Ureter (tissue), 1 donor: ENCODE results near the gene SLC8B1. TPM values are rescaled to one million over a fixed set of nuclear protein-coding genes. Genes with fewer than 3 reads are reported as not detected.

Experiments
- total RNA-seq: library from RNA; stranded (reverse); gene quantifications from one replicate; pipeline ENCODE4 v1.2.4, GENCODE V29; 2023
- donor health status: DM: yes; HTN: yes; CAD: no.

The SLC8B1 gene
- total RNA-seq, 1 donor from 2014 or later: 49.5 TPM

Other genes with a start within 250 kb of the SLC8B1 start
- gene RASAL1, start 199.3 kb downstream of the SLC8B1 start, total RNA-seq: 1.6 TPM
- not detected for gene CFAP73, start 185.4 kb downstream of the SLC8B1 start, total RNA-seq
- gene DDX54, start 149.6 kb downstream of the SLC8B1 start, total RNA-seq: 65.2 TPM
- 11.6 TPM for gene RITA1, start 149.4 kb downstream of the SLC8B1 start, total RNA-seq
- gene TPCN1, start 113.6 kb downstream of the SLC8B1 start, total RNA-seq: 133 TPM
- gene PLBD2, start 23.5 kb upstream of the SLC8B1 start, total RNA-seq: 31.8 TPM
- 6.4 TPM for gene SDS, start 68.8 kb upstream of the SLC8B1 start, total RNA-seq
- gene SDSL, start 87.3 kb upstream of the SLC8B1 start, total RNA-seq: 17.4 TPM
- not detected for gene LHX5, start 136.8 kb upstream of the SLC8B1 start, total RNA-seq